Central memory CD4-positive, alpha-beta T cell (primary cell): ENCODE measurements around the gene METRN.
A peak's percentile ranks its signal among the peaks of the same experiment; 100 is the strongest.
"Not testable (repeated sequence)": the region's sequence is repeated elsewhere in the genome, so short reads cannot be mapped to it uniquely, and the experiment has no call there.

Experiments
- DNase-seq: peaks from one replicate; pipeline ENCODE4 v3.0.0; 2022

The METRN gene

DNA sequence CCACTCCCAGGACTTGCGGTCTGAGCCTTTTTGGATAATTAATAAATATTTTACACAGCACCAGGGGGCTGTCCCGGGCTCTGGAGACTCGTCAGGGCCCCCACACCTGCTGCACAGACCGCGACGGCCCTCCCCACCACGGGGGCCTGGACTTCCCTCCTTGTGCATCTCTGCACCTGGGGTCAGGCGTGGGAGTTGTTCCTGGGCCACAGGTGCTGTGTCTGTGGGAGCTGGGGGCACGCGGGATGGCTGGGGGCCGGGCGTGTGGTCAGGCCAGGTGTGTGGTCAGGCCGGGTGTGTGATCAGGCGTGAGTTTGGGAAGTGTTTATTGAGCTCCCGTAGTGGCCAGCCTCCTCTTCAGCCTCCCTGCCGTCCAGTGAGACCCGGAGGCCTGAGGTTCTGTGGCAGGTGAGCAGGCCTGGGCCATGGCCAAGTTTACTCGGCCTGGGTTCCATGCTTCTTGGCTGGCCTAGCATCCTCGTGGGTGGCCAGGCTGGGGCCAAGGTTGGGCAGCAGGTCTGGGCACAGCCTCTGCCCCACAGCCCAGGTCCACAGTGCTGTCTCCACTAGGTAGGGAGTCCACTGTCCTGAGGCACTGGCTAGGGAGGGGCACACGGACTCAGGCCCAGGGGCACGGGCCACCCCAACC lies 36.6 kb upstream of the METRN start:
- DNase-seq, result no peak

DNA sequence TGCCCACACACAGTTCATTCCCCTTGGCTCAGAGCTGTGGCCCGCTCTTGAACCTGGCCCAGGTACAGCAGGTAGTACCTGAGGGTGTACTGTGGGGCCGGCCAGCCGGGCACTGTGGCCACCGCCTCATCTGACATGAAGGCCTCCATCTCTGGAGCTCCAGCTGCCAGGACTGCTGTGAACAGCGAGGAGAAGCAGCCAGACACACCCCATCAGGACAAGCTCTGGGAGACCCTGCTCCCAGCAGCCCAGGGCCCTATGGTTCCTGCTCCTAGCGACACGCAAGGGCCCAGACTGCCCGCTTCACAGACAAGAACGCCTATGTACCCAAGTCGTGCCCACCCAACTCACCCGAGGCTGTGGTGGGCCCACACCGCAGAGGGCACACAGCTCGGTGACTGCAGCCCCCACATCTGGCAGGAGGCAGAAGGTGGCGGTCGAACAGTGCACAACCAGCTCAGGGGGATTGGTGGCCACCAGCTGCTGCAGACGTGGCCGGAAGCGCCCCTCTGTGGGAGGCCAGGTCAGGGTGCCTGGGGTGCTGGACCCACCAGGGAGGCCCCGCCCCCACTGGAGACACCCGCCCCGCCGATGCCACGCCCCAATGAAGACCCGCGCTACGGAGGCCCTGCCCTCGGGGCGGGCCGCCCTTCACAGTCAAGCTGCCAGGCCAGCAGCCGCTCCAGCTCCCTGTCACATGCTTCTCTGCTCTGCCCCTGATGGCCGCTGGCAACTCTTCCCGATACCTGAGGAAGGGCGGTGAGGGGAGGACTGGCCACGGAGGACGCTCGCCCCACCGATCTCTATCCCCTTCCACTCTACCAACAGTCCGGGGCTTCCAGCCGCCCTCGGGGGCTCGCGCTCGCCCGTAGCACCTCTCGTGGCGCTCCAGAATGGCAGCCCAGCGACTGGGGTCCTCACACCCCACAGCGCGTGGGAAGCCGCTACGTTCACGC lies 35.8 kb upstream of the METRN start:
- DNase-seq, result peak; percentile 33

DNA sequence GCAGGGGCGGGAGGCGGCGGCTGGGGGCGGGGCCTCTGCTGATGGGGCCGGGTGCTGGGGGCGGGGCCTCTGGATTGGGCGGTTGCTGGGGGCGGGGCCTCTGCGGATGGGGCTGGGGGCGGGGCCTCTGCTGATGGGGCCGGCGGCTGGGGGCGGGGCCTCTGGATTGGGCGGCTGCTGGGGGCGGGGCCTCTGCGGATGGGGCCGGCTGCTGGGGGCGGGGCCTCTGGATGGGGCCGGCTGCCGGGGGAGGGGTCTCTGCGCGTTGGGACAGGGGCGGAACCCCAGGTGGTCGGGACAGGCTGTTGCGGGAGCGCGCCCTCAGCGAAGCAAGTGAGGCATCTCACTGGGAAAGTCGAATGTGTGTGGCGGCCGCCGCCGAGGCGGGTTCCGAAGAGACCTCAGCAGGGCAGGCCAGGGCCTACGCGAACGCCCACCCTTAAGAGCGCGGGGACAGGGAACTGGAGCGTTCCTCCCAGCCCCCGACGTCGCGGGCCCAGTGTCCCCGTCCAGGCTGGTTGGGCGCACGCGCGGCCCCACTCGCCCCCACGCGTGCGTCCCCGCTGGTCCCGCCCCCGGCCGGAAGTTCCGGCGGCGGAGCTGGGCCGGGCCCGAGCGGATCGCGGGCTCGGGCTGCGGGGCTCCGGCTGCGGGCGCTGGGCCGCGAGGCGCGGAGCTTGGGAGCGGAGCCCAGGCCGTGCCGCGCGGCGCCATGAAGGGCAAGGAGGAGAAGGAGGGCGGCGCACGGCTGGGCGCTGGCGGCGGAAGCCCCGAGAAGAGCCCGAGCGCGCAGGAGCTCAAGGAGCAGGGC lies 34.9 kb upstream of the METRN start, which contains the start of gene STUB1:
Gene STUB1 (plus strand): TSS at position 597 of the 811 bp plus-strand sequence. CDS start 116 bp downstream, at position 713.
- peak; percentile 78 for DNase-seq

GRCh38 chr16:680625-680945 lies 34.3 kb upstream of the METRN start:
- DNase-seq, result no peak

- no peak for DNase-seq
These were observed 33.8 kb upstream of the METRN start for GRCh38 chr16:680967-681745.

DNA sequence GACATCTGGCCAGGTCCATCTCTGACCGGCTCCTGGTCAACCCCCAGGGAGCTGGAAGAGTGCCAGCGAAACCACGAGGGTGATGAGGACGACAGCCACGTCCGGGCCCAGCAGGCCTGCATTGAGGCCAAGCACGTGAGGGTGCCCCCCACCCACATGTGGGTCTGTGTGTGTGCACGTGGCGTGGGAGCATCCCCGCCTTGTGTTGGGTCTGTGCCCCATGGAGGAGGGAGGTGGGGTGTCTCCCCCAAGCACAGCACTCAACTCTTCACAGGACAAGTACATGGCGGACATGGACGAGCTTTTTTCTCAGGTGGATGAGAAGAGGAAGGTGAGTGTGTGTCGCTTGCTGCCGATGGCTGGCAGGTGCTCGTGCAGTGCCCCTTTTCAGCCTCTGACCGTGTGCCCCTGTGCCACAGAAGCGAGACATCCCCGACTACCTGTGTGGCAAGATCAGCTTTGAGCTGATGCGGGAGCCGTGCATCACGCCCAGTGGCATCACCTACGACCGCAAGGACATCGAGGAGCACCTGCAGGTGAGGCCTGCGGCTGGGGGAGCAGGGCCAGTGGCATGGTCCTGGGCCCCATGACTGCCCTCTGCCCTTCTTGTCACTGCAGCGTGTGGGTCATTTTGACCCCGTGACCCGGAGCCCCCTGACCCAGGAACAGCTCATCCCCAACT lies 33.0 kb upstream of the METRN start:
- no peak for DNase-seq

GRCh38 chr16:682493-683395 lies 32.2 kb upstream of the METRN start:
- no peak for DNase-seq

- DNase-seq, result no peak
These were observed 31.4 kb upstream of the METRN start for GRCh38 chr16:683396-684070.

DNA sequence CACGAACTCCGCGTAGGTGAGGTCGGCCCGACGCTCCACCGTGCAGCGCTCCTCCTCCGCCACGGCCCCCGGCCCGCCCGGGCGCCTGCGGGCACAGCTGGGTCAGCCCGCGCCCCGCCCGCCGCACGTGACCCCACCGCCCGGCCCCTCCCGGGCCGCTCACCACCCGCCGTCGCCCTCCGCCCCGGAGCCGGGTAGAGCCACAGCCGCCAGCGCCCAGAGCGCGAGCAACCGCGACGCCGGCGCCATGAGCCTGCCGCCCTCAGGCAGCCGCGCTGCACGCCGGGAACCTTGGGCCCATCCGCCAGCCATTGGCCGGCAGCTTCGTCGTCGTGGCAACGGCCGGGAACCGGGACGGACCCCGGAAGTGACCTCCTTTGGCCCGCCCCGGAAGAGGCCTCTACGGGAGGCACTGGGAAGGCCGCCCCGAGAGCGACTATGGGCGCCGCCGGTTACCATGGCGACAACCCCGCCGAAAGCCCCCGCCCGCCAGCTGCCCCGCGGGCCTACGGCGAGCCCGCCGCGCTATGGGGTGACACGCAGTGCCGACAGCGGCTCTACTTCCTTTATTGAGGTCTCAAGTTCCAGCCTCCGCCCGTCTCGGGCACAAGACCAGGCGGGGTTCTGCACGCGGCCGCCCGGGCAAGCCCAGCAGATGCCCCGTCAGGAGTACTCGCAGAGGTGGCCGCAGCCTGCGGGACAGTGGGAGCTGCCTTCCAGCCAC lies 30.7 kb upstream of the METRN start, which contains the start of gene JMJD8:
Gene JMJD8 (minus strand): TSS at position 264 of the 724 bp plus-strand sequence. CDS start 15 bp downstream, at position 249.
- DNase-seq, result peak; percentile 94

- DNase-seq, result no peak
These were observed 29.8 kb upstream of the METRN start for GRCh38 chr16:684961-685696.

GRCh38 chr16:685967-686366 lies 29.0 kb upstream of the METRN start:
- no peak for DNase-seq

GRCh38 chr16:686459-687260 lies 28.3 kb upstream of the METRN start:
- no peak for DNase-seq

DNA sequence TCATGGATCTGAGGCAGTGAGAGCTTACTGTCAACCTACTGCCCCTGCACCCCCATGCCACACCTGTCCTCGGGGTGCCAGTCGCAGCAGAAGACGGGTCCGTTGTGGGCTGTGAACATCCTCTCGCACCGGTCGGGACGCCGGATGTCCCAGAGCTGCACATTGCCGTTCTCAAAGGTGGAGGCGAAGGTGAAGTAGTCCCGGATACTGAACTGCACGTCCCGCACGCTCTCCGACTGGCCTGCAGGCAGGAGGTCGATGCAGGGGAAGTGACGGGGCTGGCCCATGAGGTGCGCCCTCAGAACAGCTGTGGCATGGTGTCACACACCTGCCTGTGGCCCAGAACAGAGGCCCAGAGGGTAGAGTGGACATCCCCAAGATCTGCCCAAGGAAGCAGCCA lies 27.4 kb upstream of the METRN start:
- no peak for DNase-seq

DNA sequence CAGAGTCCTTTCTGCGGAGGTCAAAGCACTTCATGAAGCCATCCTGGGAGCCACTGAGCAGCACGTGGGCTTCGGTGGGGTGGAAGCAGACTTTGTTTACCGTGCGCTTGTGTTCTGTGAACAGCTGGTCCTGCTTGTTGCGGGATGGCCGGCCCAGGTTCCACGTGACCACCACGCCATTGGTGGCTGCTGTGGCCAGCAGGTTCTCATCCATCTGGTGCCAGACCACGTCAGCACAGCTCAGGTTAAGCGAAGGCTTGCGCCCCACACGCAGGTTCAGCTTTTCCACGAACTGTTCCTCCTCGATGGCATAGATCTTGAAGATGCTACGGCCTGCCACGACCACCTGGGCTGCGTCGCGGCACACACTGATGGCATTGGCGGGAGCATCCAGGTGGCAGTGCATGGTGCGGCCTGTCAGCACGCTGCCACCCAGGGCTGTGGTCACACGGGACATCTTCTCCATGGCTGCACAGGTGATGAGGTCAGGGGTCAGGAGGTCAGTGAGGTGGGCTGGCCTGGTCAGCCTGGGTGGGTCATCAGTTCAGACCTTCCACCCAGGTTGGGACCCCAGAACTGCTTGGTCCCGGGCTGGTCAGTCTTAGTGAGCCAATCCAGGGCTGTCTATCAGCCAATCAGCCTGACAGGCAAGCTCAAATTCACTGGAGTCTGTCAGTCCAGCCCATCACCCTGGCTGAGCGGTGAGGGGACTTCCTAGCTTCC lies 25.6 kb upstream of the METRN start:
- no peak for DNase-seq

GRCh38 chr16:691242-691641 lies 23.7 kb upstream of the METRN start:
- not testable (repeated sequence) for DNase-seq

GRCh38 chr16:692356-693108 lies 22.4 kb upstream of the METRN start:
- DNase-seq, result no peak
